Neural cell (in vitro differentiated cells): ENCODE data around the gene TBX2. TPM values are rescaled to one million over a fixed set of nuclear protein-coding genes. Genes with fewer than 3 reads are reported as not detected.

Experiments
- H2AFZ ChIP-seq: fragments of 200-600, 300-800 bp; sonication (generic), shearing (Covaris generic); 2 replicates; pipeline ENCODE4 v1.6.0; 2014; ENCODE audit warnings: low read depth, mild to moderate bottlenecking, antibody characterized with exemption, low read length, moderate library complexity
- H3F3A ChIP-seq: fragments of 200-600 bp; shearing (Covaris generic); 2 replicates; pipeline ENCODE4 v1.6.1; 2016; ENCODE audit warnings: mild to moderate bottlenecking, moderate library complexity, mixed read lengths, antibody characterized with exemption, low read length; ENCODE audit not compliant: insufficient read depth, poor library complexity, severe bottlenecking
- H3K27ac ChIP-seq: fragments of 200-600, 300-800 bp; sonication (generic), shearing (Covaris generic); 2 replicates; pipeline ENCODE4 v1.5.1; 2014; ENCODE audit warnings: mild to moderate bottlenecking, low read length, moderate library complexity
- H3K27me3 ChIP-seq: fragments of 300-800, 200-600 bp; sonication (generic), shearing (Covaris generic); 2 replicates; pipeline ENCODE4 v1.6.0; 2014; ENCODE audit warnings: mild to moderate bottlenecking, low read depth, low read length, moderate library complexity; ENCODE audit not compliant: insufficient read depth
- H3K36me3 ChIP-seq: fragments of 300-800, 200-600 bp; sonication (generic), shearing (Covaris generic); 2 replicates; pipeline ENCODE4 v1.5.1; 2014; ENCODE audit warnings: mild to moderate bottlenecking, antibody characterized with exemption, low read length, moderate library complexity; ENCODE audit not compliant: insufficient read depth
- H3K4me2 ChIP-seq: fragments of 300-800, 200-600 bp; sonication (generic), shearing (Covaris generic); 2 replicates; pipeline ENCODE4 v1.6.0; 2014; ENCODE audit warnings: mild to moderate bottlenecking, low read length
- H3K4me3 ChIP-seq: fragments of 300-800, 200-600 bp; sonication (generic), shearing (Covaris generic); 2 replicates; pipeline ENCODE4 v1.5.1; 2014; ENCODE audit warnings: mild to moderate bottlenecking, low read length, moderate library complexity
- H3K79me2 ChIP-seq: fragments of 200-600 bp; shearing (Covaris generic); replicated peaks from 2 replicates; pipeline ENCODE4 v1.6.0; 2014; ENCODE audit warnings: mild to moderate bottlenecking, low read length, moderate library complexity; ENCODE audit not compliant: insufficient read depth
- H3K9ac ChIP-seq: fragments of 300-800, 200-600 bp; sonication (generic), shearing (Covaris generic); 2 replicates; pipeline ENCODE4 v1.6.1; 2016; ENCODE audit warnings: mild to moderate bottlenecking, low read length, mixed read lengths
- H3K9me2 ChIP-seq: fragments of 200-600 bp; shearing (Covaris generic); 2 replicates; pipeline ENCODE4 v1.6.1; 2016; ENCODE audit warnings: mild to moderate bottlenecking, low read length, mixed read lengths; ENCODE audit not compliant: insufficient read depth
- H3K9me3 ChIP-seq: fragments of 200-600, 300-800 bp; sonication (generic), shearing (Covaris generic); 2 replicates; pipeline ENCODE4 v1.6.1; 2016; ENCODE audit warnings: mild to moderate bottlenecking, mixed run types, low read length, moderate library complexity, mixed read lengths
- H4K20me1 ChIP-seq: fragments of 200-600 bp; shearing (Covaris generic); 2 replicates; pipeline ENCODE4 v1.6.1; 2016; ENCODE audit warnings: mild to moderate bottlenecking, mixed run types; ENCODE audit not compliant: insufficient read depth
- CTCF ChIP-seq: fragments of 450-650 bp; IDR thresholded peaks from 2 replicates; pipeline ENCODE4 v1.5.1; 2014; ENCODE audit warnings: antibody characterized with exemption, mild to moderate bottlenecking, moderate library complexity; ENCODE audit not compliant: poor library complexity, severe bottlenecking
- EP300 ChIP-seq: fragments of 450-650 bp; conservative IDR thresholded peaks from 2 replicates; pipeline ENCODE4 v1.6.1; 2014; ENCODE audit warnings: antibody characterized with exemption, mild to moderate bottlenecking, moderate library complexity; ENCODE audit not compliant: poor library complexity, severe bottlenecking
- EZH2 ChIP-seq: fragments of 200-600, 300-800 bp; shearing (Covaris generic), sonication (generic); IDR thresholded peaks from 2 replicates; pipeline ENCODE4 v1.6.1; 2014; ENCODE audit warnings: antibody characterized with exemption, low read length, borderline replicate concordance, mild to moderate bottlenecking; ENCODE audit not compliant: insufficient read depth, poor library complexity, severe bottlenecking
- MXI1 ChIP-seq: fragments of 450-650 bp; conservative IDR thresholded peaks from 2 replicates; pipeline ENCODE4 v1.6.1; 2014; ENCODE audit warnings: antibody characterized with exemption, mild to moderate bottlenecking; ENCODE audit not compliant: poor library complexity, severe bottlenecking
- POLR2AphosphoS5 ChIP-seq: IDR thresholded peaks from 2 replicates; pipeline ENCODE4 v1.6.1; 2012
- RAD21 ChIP-seq: fragments of 450-650 bp; conservative IDR thresholded peaks from 2 replicates; pipeline ENCODE4 v1.6.1; 2014; ENCODE audit warnings: antibody characterized with exemption, mild to moderate bottlenecking, moderate library complexity
- REST ChIP-seq: IDR thresholded peaks from 2 replicates; pipeline ENCODE4 v1.6.1; 2012; ENCODE audit warnings: borderline replicate concordance
- SMC3 ChIP-seq: fragments of 450-650 bp; conservative IDR thresholded peaks from 2 replicates; pipeline ENCODE4 v1.6.1; 2014; ENCODE audit warnings: antibody characterized with exemption, mild to moderate bottlenecking, moderate library complexity; ENCODE audit not compliant: poor library complexity
- TAF1 ChIP-seq: IDR thresholded peaks from 2 replicates; pipeline ENCODE4 v1.6.1; 2012; ENCODE audit warnings: low read depth
- polyA plus RNA-seq: library from polyadenylated mRNA; depleted of rRNA; stranded (reverse); fragments of >200 nt; gene quantifications from 2 replicates; pipeline ENCODE4 v1.2.3, GENCODE V29; 2014

Gene TBX2
- polyA plus RNA-seq, 1 donor from 2014 or later = not detected

DNA sequence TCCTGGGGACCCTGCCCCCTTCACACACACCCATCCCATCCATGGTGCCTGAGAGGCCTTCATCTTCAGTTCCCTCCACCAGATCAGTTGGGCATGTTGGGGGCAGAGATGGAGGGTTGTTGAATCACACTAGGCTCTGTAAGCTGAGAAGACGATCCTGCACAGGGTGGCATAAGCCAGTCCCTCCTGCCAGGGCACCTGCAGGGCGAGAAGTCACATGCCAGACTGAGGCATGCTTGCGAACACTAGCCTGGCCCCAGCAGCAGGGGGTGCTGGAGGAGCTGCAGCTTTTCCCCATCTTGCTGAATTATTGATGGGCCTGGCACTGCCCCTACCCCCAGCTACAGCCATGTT is 6.1 kb upstream of the TBX2 start:
- no peaks in the 10 kb centered on the region for H3F3A ChIP-seq
- TF ChIP-seq EZH2 (no peak), CTCF (no peak), MXI1 (no peak), EP300 (no peak), RAD21 (no peak), REST (no peak), POLR2AphosphoS5 (no peak), TAF1 (no peak), SMC3 (no peak)
- H3K79me2 ChIP-seq = no peaks in the 10 kb centered on the region
- no peaks in the 10 kb centered on the region for H3K36me3 ChIP-seq
- no peak overlapping the region for H3K9ac ChIP-seq
- peaks cover 4% of the 10 kb centered on the region for H3K9me3 ChIP-seq
- no peaks in the 10 kb centered on the region for H3K9me2 ChIP-seq
- no peak overlapping the region for H3K27ac ChIP-seq
- no peak overlapping the region for H3K4me2 ChIP-seq
- no peak overlapping the region for H2AFZ ChIP-seq
- no peak overlapping the region for H3K4me3 ChIP-seq
- H3K27me3 ChIP-seq = peaks cover 67% of the 10 kb centered on the region
- H4K20me1 ChIP-seq = no peaks in the 10 kb centered on the region

- no peaks in the 10 kb centered on the region for H3K36me3 ChIP-seq
- H3K27ac ChIP-seq = no peak overlapping the region
- H3K9me3 ChIP-seq = peaks cover 4% of the 10 kb centered on the region
- no peaks in the 10 kb centered on the region for H3K9me2 ChIP-seq
- H3K79me2 ChIP-seq = no peaks in the 10 kb centered on the region
- H3K4me3 ChIP-seq = no peak overlapping the region
- no peaks in the 10 kb centered on the region for H3F3A ChIP-seq
- H4K20me1 ChIP-seq = no peaks in the 10 kb centered on the region
- no peak overlapping the region for H3K9ac ChIP-seq
- no peak overlapping the region for H3K4me2 ChIP-seq
- no peak overlapping the region for H2AFZ ChIP-seq
- H3K27me3 ChIP-seq = peaks cover 73% of the 10 kb centered on the region
- TF ChIP-seq CTCF (no peak), REST (no peak), EP300 (no peak), POLR2AphosphoS5 (no peak), TAF1 (no peak), SMC3 (no peak), MXI1 (no peak), EZH2 (no peak), RAD21 (no peak)
Observed at GRCh38 chr17:61393904-61394629, 5.6 kb upstream of the TBX2 start.
